Stimulated activated CD4-positive, alpha-beta T cell treated with anti-CD3 and anti-CD28 coated beads, Interleukin-12 subunit alpha, Interleukin-12 subunit beta, amount 100 ng/mL, for 4 hours (primary cell): ENCODE data around the gene TBC1D22A.
"Not testable (repeated sequence)": the region's sequence is repeated elsewhere in the genome, so short reads cannot be mapped to it uniquely, and the experiment has no call there.

Experiments used
- DNase-seq: peaks from one replicate; pipeline ENCODE4 v3.0.0-alpha.2; 2020

Gene TBC1D22A

GRCh38 chr22:47166033-47166404 lies 403.6 kb downstream of the TBC1D22A start:
- DNase-seq: no peak

DNA sequence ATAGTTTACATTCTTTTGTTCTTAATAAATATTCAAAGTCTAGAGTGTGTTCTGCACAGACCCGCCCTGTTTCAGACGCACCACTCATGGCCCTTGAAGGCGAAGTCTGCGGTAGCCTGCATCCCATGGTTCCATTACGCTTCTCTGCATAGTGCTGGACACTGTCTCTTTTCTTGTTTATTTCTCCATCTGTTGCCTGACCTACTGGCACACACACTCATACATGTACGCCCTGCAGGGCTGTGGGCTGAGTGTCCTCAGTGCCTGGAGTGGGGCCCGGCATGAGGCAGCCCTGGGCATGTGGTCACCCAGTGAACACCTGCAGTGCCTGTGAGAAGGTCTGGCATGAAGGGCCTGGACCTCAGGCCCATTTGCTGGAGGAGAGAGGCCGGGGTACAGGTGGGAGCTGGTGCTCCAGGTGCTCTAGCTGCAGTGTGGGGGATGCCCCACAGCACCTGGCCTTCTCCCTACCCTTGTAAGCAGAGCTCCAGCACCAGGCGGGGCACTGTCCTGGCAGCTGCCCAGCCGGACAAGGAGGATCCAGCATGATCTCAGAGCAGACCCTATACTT lies 404.1 kb downstream of the TBC1D22A start:
- no peak for DNase-seq

- DNase-seq: no peak
Observed at GRCh38 chr22:47167056-47167455, 404.6 kb downstream of the TBC1D22A start.

- not testable (repeated sequence) for DNase-seq
Observed at GRCh38 chr22:47167921-47168320, 405.5 kb downstream of the TBC1D22A start.

DNA sequence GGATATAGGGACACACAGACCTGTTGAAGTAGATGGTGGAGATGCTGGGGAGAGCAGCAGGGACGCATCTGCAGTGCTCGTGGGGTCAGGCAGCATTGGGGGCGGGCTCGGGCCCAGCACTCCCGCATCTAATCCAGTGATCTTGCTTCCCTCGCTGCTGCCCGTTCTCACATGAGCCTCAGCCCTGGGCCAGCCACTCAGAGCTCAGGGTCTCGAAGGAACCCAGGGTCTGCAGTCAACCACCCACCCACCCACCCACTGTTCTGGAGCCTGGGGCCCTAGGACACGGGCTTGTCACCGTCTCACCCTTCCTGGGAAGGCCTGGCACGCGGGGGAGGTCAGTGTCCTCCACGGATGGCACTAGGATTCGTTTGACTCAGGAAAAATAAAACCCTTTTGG lies 406.0 kb downstream of the TBC1D22A start:
- DNase-seq: no peak

DNA sequence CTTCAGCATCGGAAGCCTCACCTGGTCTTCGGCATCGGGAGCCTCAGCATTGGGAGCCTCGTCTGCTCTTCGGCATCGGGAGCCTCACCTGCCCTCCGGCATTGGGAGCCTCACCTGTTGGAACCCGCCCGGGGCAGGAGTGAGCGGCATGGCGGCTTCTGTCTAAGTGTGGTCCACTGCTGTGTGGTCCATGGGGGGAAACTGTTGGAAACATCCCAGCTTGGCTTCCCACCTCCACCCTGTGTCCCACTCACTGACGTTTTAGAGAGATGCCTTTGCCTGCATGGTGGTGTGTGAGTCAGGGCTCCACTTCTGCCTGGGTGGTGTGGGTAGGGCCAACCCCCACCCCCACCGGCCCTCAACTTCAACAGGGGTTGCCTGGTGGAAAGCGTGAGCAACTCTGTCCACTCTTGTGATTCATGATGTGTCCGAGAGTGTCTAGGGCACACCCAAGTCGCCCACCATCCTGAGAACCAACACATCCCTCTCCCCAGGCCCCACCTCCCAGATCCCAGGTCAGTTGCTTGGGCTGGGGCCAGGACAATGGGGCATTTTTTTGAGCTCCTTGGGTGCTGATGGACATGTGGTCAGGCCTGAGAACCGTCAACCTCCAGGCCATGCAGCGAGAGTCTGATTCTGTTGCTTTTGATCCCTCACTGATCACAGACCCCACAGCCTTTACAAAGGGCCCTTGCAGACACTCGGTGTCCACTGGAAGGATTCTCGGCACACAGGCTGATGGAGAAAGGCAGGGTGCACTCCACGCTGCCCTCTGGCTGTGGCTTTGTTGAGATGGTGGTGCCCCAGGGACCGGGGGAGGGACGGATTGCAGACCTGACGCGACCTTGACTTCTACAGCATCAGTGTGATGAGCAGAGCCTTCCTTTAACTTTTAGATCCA lies 406.7 kb downstream of the TBC1D22A start:
- no peak for DNase-seq

GRCh38 chr22:47169801-47170140 lies 407.3 kb downstream of the TBC1D22A start:
- no peak for DNase-seq

- not testable (repeated sequence) for DNase-seq
Observed at GRCh38 chr22:47170511-47171440, 408.3 kb downstream of the TBC1D22A start.

GRCh38 chr22:47171441-47172221 lies 409.2 kb downstream of the TBC1D22A start:
- no peak for DNase-seq

DNA sequence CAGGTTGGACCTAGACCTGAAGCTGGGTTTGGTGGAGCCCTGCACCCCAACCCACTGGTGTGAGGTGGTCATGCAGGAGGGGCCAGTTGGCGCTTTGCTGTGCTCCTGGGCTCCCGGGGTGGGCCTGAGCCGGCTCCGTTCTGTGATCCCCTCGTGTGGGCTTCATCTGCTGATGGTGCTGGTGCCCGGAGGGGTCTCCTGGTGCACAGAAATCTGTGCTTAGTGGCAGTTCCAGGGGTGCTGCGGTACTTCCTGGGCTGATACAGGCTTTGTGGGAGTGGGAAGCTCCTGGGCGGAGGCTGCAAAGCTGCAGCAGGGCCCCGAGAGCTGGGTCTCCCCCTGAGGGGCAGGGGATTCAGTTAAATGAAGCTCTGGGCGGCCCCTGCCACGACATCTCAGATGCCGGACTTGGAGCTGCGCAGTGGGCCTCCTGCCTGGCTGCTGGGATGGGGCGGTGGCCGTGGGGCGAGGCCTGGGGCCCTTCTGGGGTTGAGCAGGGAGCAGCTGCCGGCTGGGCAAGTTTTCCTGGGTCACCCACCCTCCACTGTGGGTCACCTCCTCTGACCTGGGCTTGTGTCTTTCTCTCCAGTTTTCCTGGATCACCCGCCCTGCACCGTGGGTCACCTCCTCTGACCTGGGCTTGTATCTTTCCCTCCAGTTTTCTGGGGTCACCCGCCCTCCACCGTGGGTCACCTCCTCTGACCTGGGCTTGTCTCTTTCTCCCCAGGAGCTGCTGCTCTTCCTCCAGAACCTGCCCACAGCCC lies 410.5 kb downstream of the TBC1D22A start:
- no peak for DNase-seq

GRCh38 chr22:47173535-47174021 lies 411.1 kb downstream of the TBC1D22A start:
- DNase-seq: no peak

- no peak for DNase-seq
Observed at GRCh38 chr22:47174096-47174495, 411.6 kb downstream of the TBC1D22A start.

DNA sequence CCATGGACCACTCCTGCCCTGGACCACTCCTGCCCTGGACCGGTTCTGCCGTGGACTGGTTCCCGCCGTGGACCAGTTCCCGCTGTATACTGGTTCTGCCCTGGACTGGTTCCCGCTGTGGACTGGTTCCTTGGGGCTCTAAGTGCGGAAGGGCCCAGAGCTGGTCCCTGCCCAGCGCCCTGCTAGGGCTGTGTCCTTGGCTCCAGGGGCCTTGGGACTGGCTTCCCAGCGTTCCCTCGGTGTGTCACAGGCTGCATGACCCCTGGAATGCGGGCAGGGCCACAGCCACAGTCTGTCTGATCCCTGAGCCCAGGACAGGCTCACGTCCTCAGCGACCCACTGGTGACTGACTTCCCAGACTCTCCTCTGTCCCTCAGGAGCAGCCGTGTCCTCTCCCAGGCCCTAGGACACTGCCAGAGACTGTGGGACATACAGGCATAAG lies 412.2 kb downstream of the TBC1D22A start:
- DNase-seq: no peak

GRCh38 chr22:47175151-47176025 lies 412.9 kb downstream of the TBC1D22A start:
- DNase-seq: no peak

DNA sequence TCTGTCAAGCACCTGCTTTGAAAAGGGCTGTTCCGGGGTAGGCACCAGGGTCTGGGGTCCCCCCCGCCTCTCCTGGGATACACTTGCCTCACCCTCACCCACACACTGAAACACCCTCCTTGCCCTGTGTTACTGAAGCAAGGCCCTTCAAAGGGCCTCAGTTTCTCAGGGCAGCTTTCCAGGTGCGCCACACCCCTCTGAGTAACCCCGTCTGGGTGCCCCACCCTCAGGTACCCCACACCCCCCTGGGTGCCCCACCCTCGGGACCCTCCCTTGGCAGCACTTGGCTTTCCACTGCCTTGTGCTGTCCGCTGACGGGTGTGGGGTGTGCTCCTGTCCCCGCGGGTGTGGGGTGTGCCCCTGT lies 413.6 kb downstream of the TBC1D22A start:
- no peak for DNase-seq

- DNase-seq: no peak
Observed at GRCh38 chr22:47176573-47177333, 414.3 kb downstream of the TBC1D22A start.

DNA sequence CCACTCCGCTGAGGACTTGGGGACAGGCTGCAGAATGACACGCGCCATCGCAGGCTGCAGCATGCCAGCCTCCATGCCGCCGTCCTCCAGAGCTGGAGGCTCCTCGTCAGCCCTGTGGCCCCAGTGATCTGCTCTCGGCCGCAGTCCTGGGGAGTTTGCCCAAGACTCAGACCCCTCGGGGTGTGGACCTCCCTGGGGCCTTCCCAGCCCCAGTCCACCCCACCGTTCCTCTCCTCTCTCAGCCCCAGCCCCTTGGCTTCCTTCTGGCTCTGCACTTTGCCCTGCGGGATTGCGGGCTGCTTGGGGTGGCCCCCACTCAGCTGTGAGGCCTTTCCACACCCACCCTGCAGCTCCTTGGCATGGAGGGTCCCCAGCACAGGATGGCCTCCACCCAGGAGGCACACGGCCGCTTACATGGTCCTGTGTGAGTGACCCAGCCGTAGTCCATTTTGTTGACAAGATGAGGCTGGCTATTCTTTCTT lies 414.9 kb downstream of the TBC1D22A start:
- DNase-seq: no peak

DNA sequence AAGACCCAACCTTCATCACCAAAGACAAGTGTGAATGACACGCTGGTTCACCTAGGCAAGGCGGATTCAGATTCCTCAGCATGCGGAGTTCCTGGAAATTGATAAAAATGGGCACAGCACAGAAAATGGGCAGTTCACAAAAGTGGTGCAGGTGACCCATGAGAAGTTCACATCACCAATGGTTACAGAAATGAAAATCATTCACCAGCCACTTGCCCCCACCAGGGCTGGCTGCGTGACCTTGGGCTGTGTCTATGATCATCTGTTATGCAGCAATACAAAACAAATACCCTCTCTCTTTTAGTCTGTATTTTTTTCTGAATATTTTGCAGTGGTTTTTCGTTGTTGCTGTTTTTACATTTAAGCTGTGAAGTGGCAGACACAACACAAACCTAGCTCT lies 415.9 kb downstream of the TBC1D22A start:
- no peak for DNase-seq

GRCh38 chr22:47180796-47181195 lies 418.3 kb downstream of the TBC1D22A start:
- no peak for DNase-seq
